Muscle of back (tissue), 11 donors: Measurements from ENCODE around the gene RELL1. TPM values are rescaled to one million over a fixed set of nuclear protein-coding genes. Genes with fewer than 3 reads are reported as not detected.

Source experiments
- DNase-seq, 3 donors: peaks; one replicate each; pipeline versions ENCODE4 v3.0.0 to v3.0.0-alpha.2; 2013
- polyA plus RNA-seq, 10 donors: library from polyadenylated mRNA; unstranded; fragments of 120-200 nt; gene quantifications; one replicate each; pipeline ENCODE4 v1.2.1, GENCODE V29; 2013; ENCODE audit not compliant: insufficient read length in 10 of 10

RELL1 gene
- polyA plus RNA-seq, 10 donors, result 10.3 to 15.8 (median 13.9) TPM

GRCh38 chr4:37666625-37667071 lies 19.5 kb downstream of the RELL1 start:
- DNase-seq, result peak in 1 of 3 donors; percentile 64

DNA sequence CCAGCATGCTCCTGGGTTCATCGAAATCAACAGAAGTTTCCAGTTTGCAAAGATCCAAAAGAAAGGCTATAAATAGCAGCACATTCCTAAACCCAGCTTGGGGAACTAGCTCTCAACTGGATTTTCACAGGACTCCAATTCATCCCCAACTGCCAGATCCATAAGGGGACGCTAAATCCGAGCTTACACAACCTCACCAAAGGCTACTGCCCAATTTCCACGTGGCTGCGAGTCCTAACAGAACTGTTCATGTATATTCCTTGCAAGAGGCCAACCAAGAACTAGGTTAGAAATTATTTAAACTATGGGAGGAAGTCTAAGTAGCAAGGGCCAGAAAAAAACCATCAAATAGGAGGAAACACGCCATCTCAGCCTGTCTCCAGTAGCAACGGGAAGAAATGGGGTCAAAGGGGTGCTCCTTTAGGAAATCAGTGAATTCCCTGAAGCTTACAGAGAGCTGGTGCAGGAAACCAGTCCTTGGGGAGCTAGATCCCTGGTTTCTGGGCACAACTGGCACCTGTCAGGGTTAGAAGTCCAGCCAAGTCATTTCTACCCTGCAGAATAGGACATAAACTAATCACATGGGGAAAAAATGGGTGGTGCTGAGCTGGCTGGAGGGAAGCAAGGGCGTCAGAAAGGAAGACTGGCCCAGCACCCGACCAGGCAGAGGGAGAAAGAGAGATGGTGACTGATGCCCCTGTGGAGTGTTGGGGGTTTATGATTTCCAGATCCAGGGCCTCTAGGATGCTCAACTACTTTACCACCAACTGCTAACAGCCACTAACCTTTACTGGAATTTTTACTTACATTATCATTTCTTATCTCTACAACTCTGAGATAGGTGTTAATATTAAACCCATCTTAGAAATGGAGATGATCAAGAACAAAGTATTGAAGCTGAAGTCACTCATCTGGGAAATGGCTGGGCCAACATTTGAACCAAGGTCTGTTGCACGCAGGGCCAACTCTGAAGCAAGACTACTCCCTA lies 20.5 kb downstream of the RELL1 start:
- DNase-seq, result peak in 1 of 3 donors; percentile 28

DNA sequence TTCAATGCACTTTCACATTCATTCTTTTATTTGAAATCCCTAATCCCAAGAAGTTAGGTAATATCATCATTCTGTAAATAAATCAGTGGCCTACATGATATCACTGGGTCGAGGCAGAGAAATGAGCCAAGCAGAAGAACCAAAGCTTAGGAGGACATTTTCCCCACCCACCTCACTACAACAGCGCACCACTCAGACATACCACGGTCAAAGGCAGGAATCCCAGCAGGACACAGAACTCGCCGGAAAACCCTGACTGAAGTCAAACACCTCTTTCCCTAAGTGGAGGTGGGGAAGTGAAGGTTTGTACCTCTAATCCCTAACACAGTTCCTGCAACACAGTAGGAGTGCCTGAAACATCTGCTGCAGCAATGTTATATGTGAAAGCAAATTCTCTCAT lies 21.5 kb downstream of the RELL1 start:
- peak in 1 of 3 donors; percentile 22 for DNase-seq

- DNase-seq, result no peak
These were observed 22.6 kb downstream of the RELL1 start for GRCh38 chr4:37663552-37663951.

GRCh38 chr4:37662861-37663390 lies 23.2 kb downstream of the RELL1 start:
- peak in 1 of 3 donors; percentile 41 for DNase-seq

DNA sequence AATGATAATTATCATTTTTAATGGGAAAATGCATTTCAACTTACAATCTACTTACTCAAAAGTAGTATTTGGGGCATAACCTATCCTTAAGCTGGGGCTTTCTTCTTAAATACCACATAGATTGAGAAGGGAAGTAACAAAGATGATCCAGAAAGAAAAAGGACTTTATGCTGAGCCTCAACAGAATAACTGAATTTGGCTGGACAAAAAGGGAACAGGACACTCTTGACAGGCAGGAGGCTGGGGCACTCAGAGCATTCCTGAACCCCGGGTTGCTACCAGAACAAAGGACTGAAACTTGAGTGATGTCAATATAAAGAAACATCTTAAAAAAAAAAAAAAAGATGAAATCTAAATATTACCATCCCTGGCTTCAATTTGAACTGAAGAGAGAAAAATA lies 23.9 kb downstream of the RELL1 start:
- DNase-seq, result no peak

DNA sequence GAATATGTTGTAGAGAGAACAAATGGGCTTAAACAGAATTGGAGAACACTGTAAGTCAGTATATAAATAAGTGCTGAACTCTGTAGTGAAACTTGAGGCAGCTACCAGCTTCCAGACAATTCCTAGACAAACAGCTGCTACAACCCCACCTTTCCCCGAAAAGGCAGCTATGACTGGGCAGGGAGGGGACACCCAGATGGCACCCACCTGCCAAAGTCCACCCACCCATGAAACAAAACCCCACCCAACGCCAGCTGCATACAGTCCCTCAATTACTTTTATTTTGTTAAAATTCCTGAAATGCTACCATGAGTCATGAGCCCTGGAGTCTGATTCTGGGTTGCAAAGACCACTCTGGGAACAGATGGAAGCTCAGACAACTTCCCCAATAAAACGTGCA lies 24.4 kb downstream of the RELL1 start:
- DNase-seq, result peak in 2 of 3 donors; percentile 48 to 68

DNA sequence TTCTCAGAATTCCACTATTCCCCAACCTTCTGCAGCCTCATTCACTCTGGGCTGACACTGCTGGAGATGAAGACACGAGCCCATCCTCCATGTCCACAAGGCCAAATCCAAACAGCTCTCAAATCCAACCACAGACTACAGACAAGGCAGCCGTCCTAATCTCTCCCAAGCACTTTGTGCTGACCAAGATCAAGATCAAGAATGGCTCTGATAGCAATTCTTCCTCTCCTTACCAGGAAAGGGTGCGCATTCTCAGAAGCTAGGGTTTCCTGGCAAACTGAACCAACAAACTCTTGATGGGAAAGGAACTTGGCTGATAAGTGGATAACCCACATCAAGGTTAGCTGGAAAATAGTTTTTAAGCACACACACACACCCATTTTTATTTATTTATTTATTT lies 26.5 kb downstream of the RELL1 start:
- DNase-seq, result no peak

GRCh38 chr4:37656649-37657048 lies 29.5 kb downstream of the RELL1 start:
- DNase-seq, result no peak

GRCh38 chr4:37653601-37654000 lies 32.6 kb downstream of the RELL1 start:
- DNase-seq, result no peak

- no peak for DNase-seq
These were observed 33.2 kb downstream of the RELL1 start for GRCh38 chr4:37652747-37653527.

GRCh38 chr4:37651781-37652377 lies 34.3 kb downstream of the RELL1 start:
- no peak for DNase-seq

DNA sequence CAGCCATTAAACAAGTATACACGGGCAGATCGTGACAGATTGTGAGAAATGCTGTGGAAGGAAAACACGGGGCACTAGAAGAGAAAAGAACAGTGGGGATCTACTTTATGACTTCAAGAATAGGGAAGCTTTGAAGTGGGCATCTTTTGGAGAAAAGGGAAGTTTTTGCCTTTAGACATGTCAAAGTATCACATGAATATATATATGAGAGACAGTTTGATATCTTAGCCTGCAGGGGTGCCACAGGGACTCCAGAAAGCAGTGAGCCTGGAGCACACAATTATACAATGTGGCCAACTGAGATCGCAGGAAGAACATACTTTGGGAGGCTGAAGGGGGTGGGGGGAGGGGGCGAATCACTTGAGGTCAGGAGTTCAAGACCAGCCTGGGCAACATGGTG lies 35.7 kb downstream of the RELL1 start:
- no peak for DNase-seq

- no peak for DNase-seq
These were observed 36.9 kb downstream of the RELL1 start for GRCh38 chr4:37649268-37649667.

DNA sequence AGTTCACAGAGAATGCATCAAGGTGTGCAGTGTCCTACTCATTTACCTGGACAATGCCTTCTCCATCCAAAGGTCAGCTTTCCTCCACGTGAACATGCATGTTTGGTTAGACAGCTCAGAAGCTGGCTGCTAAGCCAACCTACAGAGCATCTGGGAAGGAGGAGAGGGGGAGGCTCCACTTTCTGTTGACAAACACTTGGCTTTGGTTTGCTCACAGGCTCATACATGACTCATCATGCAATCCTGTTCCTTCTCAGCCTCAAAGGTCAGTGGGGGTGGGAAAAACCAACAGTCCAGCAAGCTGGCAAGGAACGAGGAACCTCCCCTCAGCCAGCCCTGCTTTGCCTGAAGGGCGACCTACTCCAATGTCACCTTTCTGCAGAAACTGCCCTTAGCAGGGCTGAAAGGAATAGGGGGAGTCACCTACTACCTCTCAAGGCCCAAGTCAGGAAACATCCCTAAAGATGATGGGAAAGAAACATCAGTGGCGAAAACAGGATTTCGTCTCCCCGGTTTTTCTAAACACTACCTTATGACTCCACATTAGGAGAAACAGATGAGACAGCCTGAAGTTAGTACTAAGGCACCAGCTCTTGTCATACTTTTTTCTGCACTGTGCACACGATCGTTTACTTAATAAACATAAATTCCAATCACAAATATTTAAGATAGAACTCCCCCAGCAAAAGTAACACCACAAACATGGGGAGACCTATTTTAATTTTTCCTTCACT lies 37.9 kb downstream of the RELL1 start:
- DNase-seq, result peak in 1 of 3 donors; percentile 22

DNA sequence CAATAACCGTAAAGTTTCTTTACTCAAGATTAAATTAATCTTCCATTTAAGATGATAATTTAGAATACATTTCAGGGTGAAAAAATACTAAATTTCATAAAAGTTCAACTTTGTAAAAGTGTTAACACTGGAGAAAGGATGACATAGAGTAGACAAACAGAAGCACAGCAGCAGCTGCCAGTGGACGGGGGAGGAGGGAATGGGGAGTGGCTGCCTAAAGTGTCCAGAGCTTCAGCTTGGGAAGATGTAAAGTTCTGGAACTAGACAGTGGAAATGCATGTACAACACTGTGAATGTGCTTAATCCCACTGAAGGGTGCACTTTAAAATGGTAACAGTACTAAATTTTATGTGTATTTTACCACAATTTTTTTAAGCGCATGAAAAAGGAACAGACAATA lies 39.9 kb downstream of the RELL1 start:
- peak in 1 of 3 donors; percentile 47 for DNase-seq

- DNase-seq, result no peak
These were observed 40.4 kb downstream of the RELL1 start for GRCh38 chr4:37645736-37646135.

DNA sequence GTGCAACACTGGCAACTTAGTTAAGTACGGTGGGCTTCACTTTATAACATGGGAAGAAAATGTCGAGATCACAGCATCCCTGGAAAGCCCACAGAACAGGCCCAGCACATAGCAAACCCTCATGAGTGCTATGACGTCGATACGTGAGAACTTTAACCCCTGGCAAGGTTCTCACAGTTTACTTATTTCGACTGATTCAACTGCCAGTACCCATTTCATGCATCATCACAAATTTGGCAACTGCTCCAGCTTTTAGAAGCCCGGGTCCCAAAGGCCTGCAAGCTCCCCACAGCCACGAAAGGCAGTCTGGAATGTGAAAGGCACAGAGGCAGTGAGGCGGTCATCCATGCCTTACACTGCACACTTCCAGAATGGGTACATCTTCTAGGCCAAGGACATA lies 41.2 kb downstream of the RELL1 start:
- peak in 1 of 3 donors; percentile 39 for DNase-seq

- DNase-seq, result no peak
These were observed 44.0 kb downstream of the RELL1 start for GRCh38 chr4:37641886-37642849.

- DNase-seq, result no peak
These were observed 44.8 kb downstream of the RELL1 start for GRCh38 chr4:37641352-37641751.
